T-cell (primary cell): ENCODE data around the gene FAM24A. TPM values are rescaled to one million over a fixed set of nuclear protein-coding genes. Genes with fewer than 3 reads are reported as not detected.
"Not testable (repeated sequence)": the region's sequence is repeated elsewhere in the genome, so short reads cannot be mapped to it uniquely, and the experiment has no call there.

ENCODE experiments used
- ATAC-seq, 4 experiments: fragments of 200-7000 bp in 3 of 4; fragments of 150-1000 bp in 1 of 4; cut with Tn5 transposase; replicated peaks in 1 of 4; 1 replicate in 3 of 4; 2 replicates in 1 of 4; pipeline ENCODE4 v1.10.0; 2021; ENCODE audit warnings: moderate library complexity in 3 of 4, mild to moderate bottlenecking in 2 of 4, moderate number of reproducible peaks in 1 of 4
- CTCF ChIA-PET, 2 donors: fragments of 300-600 bp; sonication (Branson Sonifier 250); formaldehyde crosslinking; loops; one replicate each; lab custom pipeline; 2022; ENCODE audit warnings: antibody characterized with exemption in 2 of 2; lab: Charles Lee
- POLR2A ChIA-PET, 2 donors: fragments of 300-600 bp; sonication (Branson Sonifier 250); formaldehyde crosslinking; loops; one replicate each; lab custom pipeline; 2022; ENCODE audit warnings: antibody characterized with exemption in 2 of 2; lab: Charles Lee
- DNase-seq, 35 experiments: peaks; one replicate each; pipeline versions ENCODE4 v3.0.0 to v3.0.0-alpha.2; 2013 to 2023
- H3K27ac ChIP-seq: one replicate; pipeline ENCODE4 v1.5.1; 2013; ENCODE audit warnings: low read length
- H3K27me3 ChIP-seq, 2 experiments: replicated peaks in 1 of 2; 1 replicate in 1 of 2; 2 replicates in 1 of 2; pipeline versions ENCODE4 v1.6.1 to v1.7.0; 2013; ENCODE audit warnings: low read length in 1 of 2, mixed read lengths in 1 of 2; ENCODE audit not compliant: control insufficient read depth in 2 of 2, insufficient read depth in 2 of 2; ENCODE audit errors: extremely low read depth in 1 of 2
- H3K36me3 ChIP-seq, 2 donors: 1 replicate in 1 of 2; 2 replicates in 1 of 2; pipeline versions ENCODE4 v1.6.1 to v1.7.0; 2013; ENCODE audit warnings: low read length in 1 of 2; ENCODE audit not compliant: control insufficient read depth in 2 of 2, insufficient read depth in 1 of 2; ENCODE audit errors: extremely low read depth in 1 of 2
- H3K4me1 ChIP-seq, 2 experiments: 1 replicate in 1 of 2; 2 replicates in 1 of 2; pipeline versions ENCODE4 v1.6.1 to v1.7.0; 2013; ENCODE audit warnings: low read length in 2 of 2, mixed read lengths in 1 of 2; ENCODE audit not compliant: insufficient read depth in 2 of 2, control insufficient read depth in 1 of 2; ENCODE audit errors: extremely low read depth in 1 of 2
- H3K4me3 ChIP-seq, 2 donors: 1 replicate in 1 of 2; 2 replicates in 1 of 2; pipeline versions ENCODE4 v1.5.1 to v1.7.0; 2013; ENCODE audit warnings: mild to moderate bottlenecking in 2 of 2, low read length in 1 of 2, moderate library complexity in 1 of 2; ENCODE audit not compliant: control insufficient read depth in 1 of 2; ENCODE audit errors: extremely low read depth in 1 of 2
- H3K9me3 ChIP-seq: 2 replicates; pipeline ENCODE4 v1.7.0; 2013
- H3K27ac Mint-ChIP-seq, 2 donors: one replicate each; pipeline ENCODE4 v1.8.0; 2020 to 2021; ENCODE audit warnings: mild to moderate bottlenecking in 2 of 2, mixed read lengths in 2 of 2
- H3K27me3 Mint-ChIP-seq, 2 donors: one replicate each; pipeline ENCODE4 v1.8.0; 2021 to 2022; ENCODE audit warnings: mixed read lengths in 2 of 2
- H3K36me3 Mint-ChIP-seq: one replicate; pipeline ENCODE4 v1.8.0; 2021; ENCODE audit warnings: mixed read lengths
- H3K4me1 Mint-ChIP-seq, 3 donors: one replicate each; pipeline ENCODE4 v1.8.0; 2020 to 2022; ENCODE audit warnings: mixed read lengths in 3 of 3, mild to moderate bottlenecking in 1 of 3
- H3K4me3 Mint-ChIP-seq, 3 donors: one replicate each; pipeline ENCODE4 v1.8.0; 2020 to 2022; ENCODE audit warnings: mild to moderate bottlenecking in 3 of 3, mixed read lengths in 3 of 3, moderate library complexity in 3 of 3
- H3K9me3 Mint-ChIP-seq, 3 donors: one replicate each; pipeline ENCODE4 v1.8.0; 2020 to 2022; ENCODE audit warnings: mixed read lengths in 3 of 3
- WGBS: methylation state at CpG from one replicate; pipeline ENCODE4 v1.1.5; 2013; ENCODE audit warnings: missing lambda C conversion rate; ENCODE audit not compliant: insufficient coverage; 5-methylcytosine and 5-hydroxymethylcytosine counted together
- total RNA-seq, 35 experiments: library from RNA in 6 of 35; stranded (reverse) in 6 of 35; fragments of 120-200 nt in 1 of 35; gene quantifications; one replicate each; pipeline versions ENCODE4 v1.2.1 to v1.2.4 and lab custom pipeline; 2013 to 2026

Gene FAM24A, protein sequence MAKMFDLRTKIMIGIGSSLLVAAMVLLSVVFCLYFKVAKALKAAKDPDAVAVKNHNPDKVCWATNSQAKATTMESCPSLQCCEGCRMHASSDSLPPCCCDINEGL
- not detected for total RNA-seq
- total RNA-seq (2013), result not detected
- total RNA-seq (lab: John Stamatoyannopoulos, UW), result 0 reads per million in 29 experiments

- Mint-ChIP-seq H3K27ac (no peak within 1 kb of the TSS), H3K4me1 (no peaks in the 10 kb centered on the region), H3K36me3 (no peaks in the 10 kb centered on the region), H3K9me3 (no peaks in the 10 kb centered on the region), H3K27me3 (peaks cover 4 to 15% of the 10 kb centered on the region in 2 donors), H3K4me3 (no peak within 1 kb of the TSS)
- 57% methylated on average over 1 of the region's 1 CpG for WGBS
- Histone ChIP-seq H3K4me1 (no peaks in the 10 kb centered on the region), H3K9me3 (no peaks in the 10 kb centered on the region), H3K36me3 (no peaks in the 10 kb centered on the region), H3K27me3 (peaks cover 0 to 11% of the 10 kb centered on the region in 2 experiments), H3K27ac (no peak within 1 kb of the TSS), H3K4me3 (no peak within 1 kb of the TSS)
- ChIA-PET CTCF (no interaction called here), POLR2A (no interaction called here)
- DNase-seq, result no peak
- ATAC-seq, result no peak
Observed at GRCh38 chr10:122910310-122910709, at the start of gene FAM24A. TSS of gene FAM24A (plus strand) at chr10:122910610. CDS start at chr10:122911635, 1,025 bp downstream.

DNA sequence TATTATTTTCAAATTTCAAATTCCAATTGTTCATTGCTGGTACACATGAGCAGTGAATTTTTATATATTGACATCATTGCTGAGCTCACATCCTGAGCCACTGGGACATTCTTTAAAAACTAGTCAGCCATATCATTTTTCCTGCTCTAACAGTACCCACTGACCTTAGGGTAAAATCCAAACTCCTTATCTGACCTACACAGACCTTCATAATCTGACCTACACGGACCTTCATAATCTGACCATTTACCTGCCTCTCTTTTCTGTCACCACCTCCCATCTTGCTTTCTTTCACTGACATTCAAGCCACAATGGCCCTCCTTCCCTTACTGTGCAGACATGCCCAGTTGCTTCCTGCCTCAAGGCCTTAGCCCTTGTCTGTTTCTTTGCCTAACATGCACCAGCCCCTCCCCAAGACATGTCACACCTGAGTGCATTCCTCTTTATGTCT, 48.7 kb upstream of the FAM24A start:
- H3K9me3 Mint-ChIP-seq, result no peaks in the 10 kb centered on the region

DNA sequence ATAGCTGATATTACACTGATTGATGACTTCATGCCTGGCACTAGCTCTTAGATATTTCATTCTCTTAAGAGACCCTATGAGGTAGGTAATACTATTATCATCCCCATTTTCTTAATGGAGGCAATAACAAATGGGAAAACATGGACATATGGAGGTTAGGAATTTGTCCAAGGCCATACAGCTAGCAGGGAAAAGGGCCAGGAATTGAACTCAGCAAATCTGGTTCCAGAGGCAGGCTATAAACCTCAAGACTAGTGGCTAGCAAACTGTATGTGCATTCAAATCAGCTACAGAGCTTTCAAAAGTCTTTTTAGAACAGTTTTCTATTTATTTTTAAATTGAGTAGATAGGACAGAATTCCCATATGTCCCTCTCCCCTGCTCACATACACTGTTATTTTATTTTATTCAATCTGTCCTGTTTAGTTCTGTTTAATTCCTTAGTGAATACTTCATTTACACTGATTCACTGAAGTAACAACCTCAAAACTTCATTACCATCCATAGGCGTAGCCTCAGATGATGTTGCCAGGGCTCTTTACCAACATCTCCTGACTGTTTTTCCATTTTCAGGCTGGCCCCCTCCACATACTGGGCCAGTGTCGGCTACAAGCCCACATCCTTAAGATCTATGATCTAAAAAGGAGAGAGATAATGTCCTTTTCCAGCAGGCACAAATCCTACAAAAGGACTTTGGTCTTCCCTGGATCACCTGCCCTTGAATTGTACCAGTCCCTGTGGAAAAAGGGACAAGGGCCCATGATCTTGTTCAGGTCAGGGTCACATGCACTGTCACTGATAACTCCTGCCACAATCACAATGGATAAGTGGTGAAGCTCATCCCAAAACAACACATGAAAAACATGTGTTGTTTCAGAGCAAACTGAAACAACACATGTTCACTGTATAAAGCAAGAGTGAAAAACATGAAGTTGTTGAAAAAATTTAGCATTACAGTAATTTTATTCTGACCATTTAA, 46.9 kb upstream of the FAM24A start:
- DNase-seq (no peak), ATAC-seq (no peak)
- ChIA-PET POLR2A (no interaction called here), CTCF (no interaction called here)
- Histone ChIP-seq H3K27me3 (no peaks in the 10 kb centered on the region), H3K27ac (no peak overlapping the region), H3K36me3 (no peaks in the 10 kb centered on the region), H3K4me1 (peaks cover 0 to 3% of the 10 kb centered on the region in 2 experiments), H3K9me3 (no peaks in the 10 kb centered on the region), H3K4me3 (no peak overlapping the region)
- Mint-ChIP-seq H3K27ac (no peak overlapping the region), H3K4me3 (no peak overlapping the region), H3K9me3 (peaks cover 0 to 4% (median 0%) of the 10 kb centered on the region in 3 donors), H3K4me1 (peaks cover 35 to 46% (median 43%) of the 10 kb centered on the region in 3 donors), H3K27me3 (no peaks in the 10 kb centered on the region), H3K36me3 (peaks cover 18% of the 10 kb centered on the region)
- 100% methylated on average over 1 of the region's 2 CpGs for WGBS

More for the DNA sequence above, 48.7 kb upstream of the FAM24A start:
- H3K4me1 Mint-ChIP-seq, result peaks cover 25 to 31% (median 27%) of the 10 kb centered on the region in 3 donors
- no peak overlapping the region for H3K4me3 ChIP-seq
- H3K27me3 Mint-ChIP-seq, result no peaks in the 10 kb centered on the region
- no peaks in the 10 kb centered on the region for H3K4me1 ChIP-seq
- peaks cover 25% of the 10 kb centered on the region for H3K36me3 Mint-ChIP-seq
- no peaks in the 10 kb centered on the region for H3K27me3 ChIP-seq
- H3K9me3 ChIP-seq, result no peaks in the 10 kb centered on the region
- ChIA-PET CTCF (no interaction called here), POLR2A (no interaction called here)
- no peaks in the 10 kb centered on the region for H3K36me3 ChIP-seq
- DNase-seq (no peak), ATAC-seq (no peak)
- 75% methylated on average over 1 of the region's 1 CpG for WGBS
- H3K27ac Mint-ChIP-seq, result peak overlapping the region in 1 of 2 donors; percentile 2
- H3K27ac ChIP-seq, result no peak overlapping the region
- no peak overlapping the region for H3K4me3 Mint-ChIP-seq

GRCh38 chr10:122864194-122864592, 46.2 kb upstream of the FAM24A start:
- ChIA-PET CTCF (no interaction called here), POLR2A (interaction anchor here in 1 of 2 donors (0.6 kb wide), 1 partner anchor 984 kb away, joined by 4 read pairs; no protein-coding TSS in a partner anchor)
- Mint-ChIP-seq H3K27ac (no peak overlapping the region), H3K4me1 (peaks cover 35 to 50% (median 46%) of the 10 kb centered on the region in 3 donors), H3K36me3 (peaks cover 15% of the 10 kb centered on the region), H3K4me3 (no peak overlapping the region), H3K27me3 (no peaks in the 10 kb centered on the region), H3K9me3 (peaks cover 0 to 4% (median 0%) of the 10 kb centered on the region in 3 donors)
- Histone ChIP-seq H3K27me3 (no peaks in the 10 kb centered on the region), H3K36me3 (no peaks in the 10 kb centered on the region), H3K4me3 (no peak overlapping the region), H3K9me3 (no peaks in the 10 kb centered on the region), H3K4me1 (peaks cover 0 to 3% of the 10 kb centered on the region in 2 experiments), H3K27ac (no peak overlapping the region)
- no peak for DNase-seq
- WGBS, result no CpG with 5 or more reads among the region's 2 CpGs
- ATAC-seq, result no peak

- no peak overlapping the region for H3K27ac Mint-ChIP-seq
- Histone ChIP-seq H3K36me3 (no peaks in the 10 kb centered on the region), H3K9me3 (no peaks in the 10 kb centered on the region), H3K4me3 (no peak overlapping the region), H3K27ac (no peak overlapping the region), H3K27me3 (no peaks in the 10 kb centered on the region), H3K4me1 (peaks cover 0 to 3% of the 10 kb centered on the region in 2 experiments)
- no peak for ATAC-seq
- no peak for DNase-seq
- CTCF ChIA-PET, result no interaction called here
- H3K9me3 Mint-ChIP-seq, result peaks cover 0 to 7% (median 4%) of the 10 kb centered on the region in 3 donors
- no peaks in the 10 kb centered on the region for H3K27me3 Mint-ChIP-seq
- peaks cover 42 to 57% (median 53%) of the 10 kb centered on the region in 3 donors for H3K4me1 Mint-ChIP-seq
- H3K36me3 Mint-ChIP-seq, result peaks cover 16% of the 10 kb centered on the region
- POLR2A ChIA-PET, result interaction anchor here in 1 of 2 donors (0.6 kb wide), 1 partner anchor 985 kb away, joined by 4 read pairs; no protein-coding TSS in a partner anchor
- WGBS, result no CpG with 5 or more reads among the region's 1 CpG
- no peak overlapping the region for H3K4me3 Mint-ChIP-seq
Observed at GRCh38 chr10:122864901-122865300, 45.5 kb upstream of the FAM24A start.

GRCh38 chr10:122866757-122867482, 43.5 kb upstream of the FAM24A start:
- Mint-ChIP-seq H3K27ac (peak overlapping the region in 1 of 2 donors; percentile 44), H3K36me3 (peaks cover 26% of the 10 kb centered on the region), H3K4me1 (peaks cover 36 to 63% (median 55%) of the 10 kb centered on the region in 3 donors), H3K4me3 (peak overlapping the region in 1 of 3 donors; percentile 23)
- H3K27me3 ChIP-seq, POLR2A ChIA-PET, H3K27me3 Mint-ChIP-seq, H3K4me1 ChIP-seq, H3K27ac ChIP-seq, DNase-seq, H3K9me3 Mint-ChIP-seq, H3K36me3 ChIP-seq, CTCF ChIA-PET, ATAC-seq, H3K4me3 ChIP-seq, H3K9me3 ChIP-seq: not testable (repeated sequence)
- no CpG with 5 or more reads among the region's 3 CpGs for WGBS
